GM12878 (cell line): ENCODE results near the gene ZNF879. TPM values are rescaled to one million over a fixed set of nuclear protein-coding genes. Genes with fewer than 3 reads are reported as not detected.
A peak's percentile ranks its signal among the peaks of the same experiment; 100 is the strongest.

Experiments used
- ATAC-seq: fragments of 200-7000 bp; cut with Tn5 transposase; 3 replicates; pipeline ENCODE4 v1.9.1; 2020; ENCODE audit warnings: mild to moderate bottlenecking, moderate library complexity
- Bru-seq: library from RNA; stranded (reverse); fragments of 400-500 nt; gene quantifications from one replicate; lab custom pipeline; 2021; lab: Mats Ljungman, UMichigan
- BruChase-seq, 2 experiments: library from RNA; stranded (reverse); fragments of 400-500 nt; gene quantifications; one replicate each; lab custom pipeline; 2021; lab: Mats Ljungman, UMichigan
- BruUV-seq: library from RNA; stranded (reverse); fragments of 400-500 nt; replicated peaks from 2 replicates; lab custom pipeline; 2021; lab: Mats Ljungman, UMichigan
- CTCF ChIA-PET: fragments of 300-600 bp; sonication (Branson Sonifier 250); formaldehyde crosslinking; extraction: SDS; loops from one replicate; lab custom pipeline; 2021; ENCODE audit warnings: inconsistent platforms; lab: Yijun Ruan, JAX
- POLR2A ChIA-PET: fragments of 350-600 bp; formaldehyde crosslinking; extraction: SDS; loops from one replicate; lab custom pipeline; 2021; ENCODE audit warnings: inconsistent platforms; lab: Charles Lee
- RAD21 ChIA-PET: fragments of 300-600 bp; sonication (Branson Sonifier 250); formaldehyde crosslinking; loops from one replicate; lab custom pipeline; 2023; ENCODE audit warnings: antibody characterized with exemption; ENCODE audit not compliant: unreplicated experiment; lab: Charles Lee
- SMC1A ChIA-PET: fragments of 300-600 bp; sonication (Branson Sonifier 250); formaldehyde crosslinking; loops from one replicate; lab custom pipeline; 2023; ENCODE audit not compliant: unreplicated experiment, uncharacterized antibody; lab: Charles Lee
- DNase-seq: peaks from one replicate; pipeline ENCODE4 v3.0.0-alpha.2; 2011; ENCODE audit warnings: low read depth, low spot score
- FAIRE-seq: peaks from 3 replicates; lab custom pipeline; 2011; peaks lifted over from hg19 to GRCh38; lab: Jason Lieb, UNC
- H2AFZ ChIP-seq: 2 replicates; pipeline ENCODE4 v1.6.0; 2011; ENCODE audit warnings: low read depth, low read length, control low read depth; ENCODE audit not compliant: control insufficient read depth
- H3K27ac ChIP-seq: 2 replicates; pipeline ENCODE4 v1.5.1; 2011; ENCODE audit warnings: control low read depth; ENCODE audit not compliant: control insufficient read depth, insufficient read depth
- H3K27me3 ChIP-seq, 2 experiments: replicated peaks in 1 of 2; 2 replicates each; pipeline versions ENCODE4 v1.6.0 to v1.6.1; 2011; ENCODE audit warnings: low read length in 1 of 2; ENCODE audit not compliant: control insufficient read depth in 2 of 2, insufficient read depth in 2 of 2
- H3K36me3 ChIP-seq, 2 experiments: 2 replicates each; pipeline ENCODE4 v1.5.1; 2011; ENCODE audit warnings: low read length in 1 of 2; ENCODE audit not compliant: control insufficient read depth in 2 of 2, insufficient read depth in 2 of 2
- H3K4me1 ChIP-seq: 2 replicates; pipeline ENCODE4 v1.6.1; 2011; ENCODE audit warnings: mild to moderate bottlenecking, low read length, moderate library complexity, mixed read lengths; ENCODE audit not compliant: control insufficient read depth, insufficient read depth
- H3K4me2 ChIP-seq: 2 replicates; pipeline ENCODE4 v1.6.0; 2011; ENCODE audit warnings: control low read depth; ENCODE audit not compliant: control insufficient read depth, insufficient read depth
- H3K4me3 ChIP-seq: fragments of 200-600 bp; sonication (generic); 2 replicates; pipeline ENCODE4 v1.5.1; 2016
- H3K79me2 ChIP-seq: 2 replicates; pipeline ENCODE4 v1.6.0; 2011; ENCODE audit warnings: low read length; ENCODE audit not compliant: control insufficient read depth, insufficient read depth
- H3K9ac ChIP-seq: 2 replicates; pipeline ENCODE4 v1.8.0; 2011; ENCODE audit warnings: low read length, control low read depth, mixed read lengths; ENCODE audit not compliant: control insufficient read depth, insufficient read depth
- H3K9me3 ChIP-seq: replicated peaks from 3 replicates; pipeline ENCODE4 v1.5.1; 2011; ENCODE audit warnings: mild to moderate bottlenecking, low read length; ENCODE audit not compliant: control insufficient read depth, insufficient read depth
- H4K20me1 ChIP-seq: 2 replicates; pipeline ENCODE4 v1.6.0; 2011; ENCODE audit not compliant: control insufficient read depth, insufficient read depth
- BRCA1 ChIP-seq: IDR thresholded peaks from 2 replicates; pipeline ENCODE4 v1.6.1; 2011; ENCODE audit warnings: low read depth, low read length, improper control_type of control experiment
- PAX8 ChIP-seq: fragments of 450-650 bp; IDR thresholded peaks from 2 replicates; pipeline ENCODE4 v1.6.1; 2017; ENCODE audit warnings: mild to moderate bottlenecking, moderate library complexity
- SMAD5 ChIP-seq: IDR thresholded peaks from 2 replicates; pipeline ENCODE4 v1.6.1; 2016; ENCODE audit warnings: antibody characterized with exemption, low read depth
- ZZZ3 ChIP-seq: IDR thresholded peaks from 2 replicates; pipeline ENCODE4 v1.6.1; 2011; ENCODE audit warnings: low read depth; ENCODE audit not compliant: control insufficient read depth, insufficient read length
- WGBS: methylation state at CpG from one replicate; pipeline ENCODE4 v1.1.6; 2016; ENCODE audit warnings: low lambda C conversion rate; ENCODE audit not compliant: insufficient replicate concordance, insufficient coverage; ENCODE audit errors: missing lambda C conversion rate; 5-methylcytosine and 5-hydroxymethylcytosine counted together
- in situ Hi-C: fragments of 300-500 bp; cut with MboI; formaldehyde crosslinking; loops from 9 replicates; pipeline ENCODE4 v1.14.3; 2018; ENCODE audit warnings: mixed read lengths
- intact Hi-C: fragments of 100-400 bp; cut with micrococcal nuclease; formaldehyde crosslinking; loops from one replicate; pipeline ENCODE4 v1.14.2; 2022; ENCODE audit not compliant: unreplicated experiment
- long read RNA-seq, 2 experiments: library from polyadenylated mRNA; unstranded; transcript quantifications; one replicate each; pipeline ENCODE4 v2.0.0, GENCODE V29; 2019 to 2020
- polyA minus RNA-seq, 3 experiments: library from RNA; depleted of rRNA, polyadenylated mRNA; stranded (reverse); fragments of >200 nt; gene quantifications; 2 replicates each; pipeline ENCODE4 v1.2.3, GENCODE V29; 2011
- polyA plus RNA-seq, 11 experiments: library from polyadenylated mRNA; depleted of rRNA in 4 of 11; unstranded in 6 of 11; stranded (reverse) in 5 of 11; fragments of >200 nt; fragmentation: Nextera tagmentation in 4 of 11; fragmentation: Illumina TruSeq in 1 of 11; extraction: Ambion mirVana in 4 of 11; extraction: Trizol in 1 of 11; gene quantifications; 1 replicate in 1 of 11; 2 replicates in 10 of 11; pipeline versions ENCODE4 v1.2.1 to v1.2.3, GENCODE V29; 2011 to 2016; ENCODE audit warnings: inconsistent platforms in 2 of 11, missing spikeins in 2 of 11, low read depth in 1 of 11
- total RNA-seq, 4 experiments: library from RNA; depleted of rRNA in 3 of 4; stranded (reverse); fragments of >200 nt in 3 of 4; fragmentation: Illumina TruSeq in 1 of 4; extraction: Trizol in 1 of 4; gene quantifications; 2 replicates each; pipeline versions ENCODE4 v1.2.1 to v1.2.3, GENCODE V29; 2013 to 2021
- TF ChIP-seq, protein P1 (sequence below): fragments of 450-650 bp; IDR thresholded peaks from 2 replicates; pipeline ENCODE4 v1.6.1; 2016; ENCODE audit warnings: mild to moderate bottlenecking, moderate library complexity, borderline replicate concordance
- TF ChIP-seq, protein P2 (sequence below): fragments of 450-650 bp; formaldehyde crosslinking; IDR thresholded peaks from 2 replicates; pipeline ENCODE4 v1.5.0; 2022; ENCODE audit warnings: mild to moderate bottlenecking, missing genetic modification characterization

ZNF879 gene
- 0.12 TPM in 1 of 2 replicates, not detected in the other for total RNA-seq (2013; cell fraction: nucleolus; rRNA removed)
- total RNA-seq (2014; rRNA removed) (not detected in 2 replicates), total RNA-seq (2014; rRNA removed; fragmentation: Illumina TruSeq; extraction: Trizol) (not detected in 2 replicates), total RNA-seq (2021) (not detected in 2 replicates), polyA plus RNA-seq (2011; rRNA removed) (0.03 TPM in 1 of 2 replicates, not detected in the other), polyA plus RNA-seq (2014; fragmentation: Illumina TruSeq; extraction: Trizol) (not detected in 2 replicates), polyA plus RNA-seq (2014; fragmentation: Nextera tagmentation; extraction: Ambion mirVana) (not detected), polyA plus RNA-seq (2014; rRNA removed) (not detected in 2 replicates), polyA plus RNA-seq (2016; fragmentation: Nextera tagmentation; extraction: Ambion mirVana) (not detected), polyA minus RNA-seq (2011; rRNA and poly(A)+ RNA removed) (not detected in 2 replicates), Bru-seq, nascent RNA (percentile 19 among the genes with signal in this experiment), BruChase-seq, experiment 1, labeled RNA remaining after a 6-hour chase (percentile 12 among the genes with signal in this experiment), BruChase-seq, experiment 2, labeled RNA remaining after a 2-hour chase (percentile 18 among the genes with signal in this experiment)
- polyA plus RNA-seq (2011; ENCODE audit: low read depth): not detected
- 0.08 TPM in 1 of 2 replicates, not detected in the other for polyA plus RNA-seq (2011; cell fraction: cytosol; rRNA removed)
- polyA plus RNA-seq (2011; cell fraction: nucleus; rRNA removed): 0.03 TPM in 1 of 2 replicates, not detected in the other
- polyA plus RNA-seq (2012): not detected in 2 replicates
- polyA minus RNA-seq (2011; cell fraction: cytosol; rRNA and poly(A)+ RNA removed): not detected in 2 replicates
- not detected in 2 replicates for polyA minus RNA-seq (2011; cell fraction: nucleus; rRNA and poly(A)+ RNA removed)
- long read RNA-seq, experiment 1: 0 reads
- long read RNA-seq, experiment 2: 0 reads

GRCh38 chr5:179023528-179024189 is at the start of gene ZNF879:
Gene ZNF879 (plus strand): TSS chr5:179023804. CDS start chr5:179025005, 1,201 bp downstream.
- Histone ChIP-seq H3K27me3 (no peaks in the 10 kb centered on the region), H3K27ac (no peak within 1 kb of the TSS), H2AFZ (no peak within 1 kb of the TSS), H3K36me3 (no peaks in the 10 kb centered on the region), H3K9me3 (peaks cover 3% of the 10 kb centered on the region; the same call in 1 of the 3 replicates), H3K4me3 (no peak within 1 kb of the TSS), H3K9ac (no peak within 1 kb of the TSS), H3K4me1 (no peaks in the 10 kb centered on the region), H3K79me2 (no peaks in the 10 kb centered on the region), H3K4me2 (no peak within 1 kb of the TSS)
- 22% methylated on average over 57 of the region's 72 CpGs for WGBS
- BruUV-seq: no TSS peak
- in situ Hi-C loops (no loop called here), intact Hi-C loops (no loop called here)
- FAIRE-seq (no peak), DNase-seq (no peak), ATAC-seq (no peak)
- ChIA-PET RAD21 (no interaction called here), SMC1A (no interaction called here), CTCF (no interaction called here), POLR2A (no interaction called here)
- TF ChIP-seq, protein P1, sequence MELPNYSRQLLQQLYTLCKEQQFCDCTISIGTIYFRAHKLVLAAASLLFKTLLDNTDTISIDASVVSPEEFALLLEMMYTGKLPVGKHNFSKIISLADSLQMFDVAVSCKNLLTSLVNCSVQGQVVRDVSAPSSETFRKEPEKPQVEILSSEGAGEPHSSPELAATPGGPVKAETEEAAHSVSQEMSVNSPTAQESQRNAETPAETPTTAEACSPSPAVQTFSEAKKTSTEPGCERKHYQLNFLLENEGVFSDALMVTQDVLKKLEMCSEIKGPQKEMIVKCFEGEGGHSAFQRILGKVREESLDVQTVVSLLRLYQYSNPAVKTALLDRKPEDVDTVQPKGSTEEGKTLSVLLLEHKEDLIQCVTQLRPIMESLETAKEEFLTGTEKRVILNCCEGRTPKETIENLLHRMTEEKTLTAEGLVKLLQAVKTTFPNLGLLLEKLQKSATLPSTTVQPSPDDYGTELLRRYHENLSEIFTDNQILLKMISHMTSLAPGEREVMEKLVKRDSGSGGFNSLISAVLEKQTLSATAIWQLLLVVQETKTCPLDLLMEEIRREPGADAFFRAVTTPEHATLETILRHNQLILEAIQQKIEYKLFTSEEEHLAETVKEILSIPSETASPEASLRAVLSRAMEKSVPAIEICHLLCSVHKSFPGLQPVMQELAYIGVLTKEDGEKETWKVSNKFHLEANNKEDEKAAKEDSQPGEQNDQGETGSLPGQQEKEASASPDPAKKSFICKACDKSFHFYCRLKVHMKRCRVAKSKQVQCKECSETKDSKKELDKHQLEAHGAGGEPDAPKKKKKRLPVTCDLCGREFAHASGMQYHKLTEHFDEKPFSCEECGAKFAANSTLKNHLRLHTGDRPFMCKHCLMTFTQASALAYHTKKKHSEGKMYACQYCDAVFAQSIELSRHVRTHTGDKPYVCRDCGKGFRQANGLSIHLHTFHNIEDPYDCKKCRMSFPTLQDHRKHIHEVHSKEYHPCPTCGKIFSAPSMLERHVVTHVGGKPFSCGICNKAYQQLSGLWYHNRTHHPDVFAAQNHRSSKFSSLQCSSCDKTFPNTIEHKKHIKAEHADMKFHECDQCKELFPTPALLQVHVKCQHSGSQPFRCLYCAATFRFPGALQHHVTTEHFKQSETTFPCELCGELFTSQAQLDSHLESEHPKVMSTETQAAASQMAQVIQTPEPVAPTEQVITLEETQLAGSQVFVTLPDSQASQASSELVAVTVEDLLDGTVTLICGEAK: no peak
- TF ChIP-seq PAX8 (no peak), BRCA1 (no peak), SMAD5 (no peak), ZZZ3 (no peak)
- TF ChIP-seq, protein P2, sequence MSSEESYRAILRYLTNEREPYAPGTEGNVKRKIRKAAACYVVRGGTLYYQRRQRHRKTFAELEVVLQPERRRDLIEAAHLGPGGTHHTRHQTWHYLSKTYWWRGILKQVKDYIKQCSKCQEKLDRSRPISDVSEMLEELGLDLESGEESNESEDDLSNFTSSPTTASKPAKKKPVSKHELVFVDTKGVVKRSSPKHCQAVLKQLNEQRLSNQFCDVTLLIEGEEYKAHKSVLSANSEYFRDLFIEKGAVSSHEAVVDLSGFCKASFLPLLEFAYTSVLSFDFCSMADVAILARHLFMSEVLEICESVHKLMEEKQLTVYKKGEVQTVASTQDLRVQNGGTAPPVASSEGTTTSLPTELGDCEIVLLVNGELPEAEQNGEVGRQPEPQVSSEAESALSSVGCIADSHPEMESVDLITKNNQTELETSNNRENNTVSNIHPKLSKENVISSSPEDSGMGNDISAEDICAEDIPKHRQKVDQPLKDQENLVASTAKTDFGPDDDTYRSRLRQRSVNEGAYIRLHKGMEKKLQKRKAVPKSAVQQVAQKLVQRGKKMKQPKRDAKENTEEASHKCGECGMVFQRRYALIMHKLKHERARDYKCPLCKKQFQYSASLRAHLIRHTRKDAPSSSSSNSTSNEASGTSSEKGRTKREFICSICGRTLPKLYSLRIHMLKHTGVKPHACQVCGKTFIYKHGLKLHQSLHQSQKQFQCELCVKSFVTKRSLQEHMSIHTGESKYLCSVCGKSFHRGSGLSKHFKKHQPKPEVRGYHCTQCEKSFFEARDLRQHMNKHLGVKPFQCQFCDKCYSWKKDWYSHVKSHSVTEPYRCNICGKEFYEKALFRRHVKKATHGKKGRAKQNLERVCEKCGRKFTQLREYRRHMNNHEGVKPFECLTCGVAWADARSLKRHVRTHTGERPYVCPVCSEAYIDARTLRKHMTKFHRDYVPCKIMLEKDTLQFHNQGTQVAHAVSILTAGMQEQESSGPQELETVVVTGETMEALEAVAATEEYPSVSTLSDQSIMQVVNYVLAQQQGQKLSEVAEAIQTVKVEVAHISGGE: no peak
- TF ChIP-seq, all 136 proteins: peak for 0
- no peaks in the 10 kb centered on the region for H4K20me1 ChIP-seq
